ENCODE data around the gene ZNF330.

Gene ZNF330

GRCh38 chr4:141233673-141234072 lies 13.0 kb downstream of the ZNF330 start:
- DNase-seq (ENCODE audit: low read depth), result no peak

- DNase-seq (ENCODE audit: low read depth), result no peak
Measured at GRCh38 chr4:141238186-141238585, 17.5 kb downstream of the ZNF330 start.

GRCh38 chr4:141240259-141240658 lies 19.6 kb downstream of the ZNF330 start:
- DNase-seq (ENCODE audit: low read depth), result no peak

GRCh38 chr4:141240671-141241070 lies 20.0 kb downstream of the ZNF330 start:
- DNase-seq (ENCODE audit: low read depth), result no peak

GRCh38 chr4:141241986-141242385 lies 21.3 kb downstream of the ZNF330 start:
- DNase-seq (ENCODE audit: low read depth), result no peak

- no peak for DNase-seq (ENCODE audit: low read depth)
Measured at GRCh38 chr4:141244419-141244818, 23.7 kb downstream of the ZNF330 start.

GRCh38 chr4:141246243-141246642 lies 25.5 kb downstream of the ZNF330 start:
- DNase-seq (ENCODE audit: low read depth), result peak; percentile 47

GRCh38 chr4:141246683-141247429 lies 26.2 kb downstream of the ZNF330 start:
- no peak for DNase-seq (ENCODE audit: low read depth)

- no peak for DNase-seq (ENCODE audit: low read depth)
Measured at GRCh38 chr4:141247430-141247780, 26.7 kb downstream of the ZNF330 start.

GRCh38 chr4:141248029-141248428 lies 27.3 kb downstream of the ZNF330 start:
- DNase-seq (ENCODE audit: low read depth), result peak; percentile 60

GRCh38 chr4:141248486-141248885 lies 27.8 kb downstream of the ZNF330 start:
- DNase-seq (ENCODE audit: low read depth), result no peak

- DNase-seq (ENCODE audit: low read depth), result no peak
Measured at GRCh38 chr4:141254326-141254725, 33.6 kb downstream of the ZNF330 start.

GRCh38 chr4:141255016-141255415 lies 34.3 kb downstream of the ZNF330 start:
- DNase-seq (ENCODE audit: low read depth), result no peak

GRCh38 chr4:141258558-141258957 lies 37.9 kb downstream of the ZNF330 start:
- no peak for DNase-seq (ENCODE audit: low read depth)

GRCh38 chr4:141275834-141276233 lies 55.1 kb downstream of the ZNF330 start:
- no peak for DNase-seq (ENCODE audit: low read depth)

- DNase-seq (ENCODE audit: low read depth), result no peak
Measured at GRCh38 chr4:141283152-141283551, 62.5 kb downstream of the ZNF330 start.

GRCh38 chr4:141283563-141283962 lies 62.9 kb downstream of the ZNF330 start:
- DNase-seq (ENCODE audit: low read depth), result no peak

Data from fibroblast of the conjunctiva (primary cell).